ENCODE measurements around the gene SRGN.

SRGN gene

GRCh38 chr10:69142983-69143382 is 55.1 kb downstream of the SRGN start:
- no peak for DNase-seq

- no peak for DNase-seq
Measured at GRCh38 chr10:69145329-69145728, 57.4 kb downstream of the SRGN start.

GRCh38 chr10:69145864-69146263 is 58.0 kb downstream of the SRGN start:
- no peak for DNase-seq

- DNase-seq = no peak
Measured at GRCh38 chr10:69146759-69147158, 58.9 kb downstream of the SRGN start.

- no peak for DNase-seq
Measured at GRCh38 chr10:69151984-69152383, 64.1 kb downstream of the SRGN start.

- DNase-seq = no peak
Measured at GRCh38 chr10:69153227-69153626, 65.3 kb downstream of the SRGN start.

Data from GDM1 (cell line).